GM19023 (cell line): ENCODE measurements around the gene EBLN1.

Experiments
- ATAC-seq: cut with Tn5 transposase; IDR thresholded peaks from one replicate; pipeline ENCODE4 v1.9.1; 2021; ENCODE audit warnings: mild to moderate bottlenecking, moderate library complexity; ENCODE audit not compliant: unreplicated experiment

EBLN1 gene

GRCh38 chr10:22217842-22218241, at the start of gene EBLN1:
EBLN1 (minus strand) TSS chr10:22218015; CDS start chr10:22209983, 8,032 bp downstream.
- no peak for ATAC-seq

GRCh38 chr10:22265839-22266537, 48.2 kb upstream of the EBLN1 start:
- no peak for ATAC-seq

GRCh38 chr10:22263106-22263505, 45.3 kb upstream of the EBLN1 start:
- no peak for ATAC-seq

- ATAC-seq: no peak
Observed at GRCh38 chr10:22259280-22259679, 41.5 kb upstream of the EBLN1 start.

GRCh38 chr10:22258471-22258870, 40.7 kb upstream of the EBLN1 start:
- ATAC-seq: no peak

GRCh38 chr10:22253580-22253882, 35.7 kb upstream of the EBLN1 start:
- ATAC-seq: no peak

- peak; percentile 8 for ATAC-seq
Observed at GRCh38 chr10:22252801-22253579, 35.2 kb upstream of the EBLN1 start.

- ATAC-seq: peak; percentile 56
Observed at GRCh38 chr10:22252224-22252800, 34.5 kb upstream of the EBLN1 start.

GRCh38 chr10:22251751-22252223, 34.0 kb upstream of the EBLN1 start:
- ATAC-seq: peak; percentile 53

GRCh38 chr10:22250897-22251660, 33.3 kb upstream of the EBLN1 start:
- no peak for ATAC-seq

GRCh38 chr10:22247636-22248035, 29.8 kb upstream of the EBLN1 start:
- no peak for ATAC-seq

GRCh38 chr10:22246680-22247391, 29.0 kb upstream of the EBLN1 start:
- ATAC-seq: no peak

- no peak for ATAC-seq
Observed at GRCh38 chr10:22245567-22245966, 27.8 kb upstream of the EBLN1 start.

GRCh38 chr10:22244855-22245254, 27.0 kb upstream of the EBLN1 start:
- ATAC-seq: no peak

- ATAC-seq: no peak
Observed at GRCh38 chr10:22244001-22244400, 26.2 kb upstream of the EBLN1 start.

- ATAC-seq: no peak
Observed at GRCh38 chr10:22243321-22243720, 25.5 kb upstream of the EBLN1 start.

GRCh38 chr10:22231260-22231659, 13.4 kb upstream of the EBLN1 start:
- no peak for ATAC-seq

- ATAC-seq: no peak
Observed at GRCh38 chr10:22230158-22230833, 12.5 kb upstream of the EBLN1 start.

GRCh38 chr10:22229802-22230157, 12.0 kb upstream of the EBLN1 start:
- ATAC-seq: no peak
